HepG2 (cell line): ENCODE data around the gene MAP2K3. TPM values are rescaled to one million over a fixed set of nuclear protein-coding genes. Genes with fewer than 3 reads are reported as not detected.
A peak's percentile ranks its signal among the peaks of the same experiment; 100 is the strongest.

Experiments
- DRAP1 ChIP-seq: IDR thresholded peaks from 2 replicates; pipeline ENCODE4 v1.6.1; 2016; ENCODE audit warnings: missing genetic modification reagents, missing compliant biosample characterization
- FIP1L1 ChIP-seq: fragments of 200-400 bp; formaldehyde crosslinking; IDR thresholded peaks from 2 replicates; pipeline ENCODE4 v1.6.1; 2018; ENCODE audit warnings: low read depth, mild to moderate bottlenecking, low read length, moderate library complexity, borderline replicate concordance; ENCODE audit not compliant: insufficient read depth
- FOXA1 ChIP-seq, 2 experiments: fragments of 450-650 bp in 1 of 2; sonication (generic) in 1 of 2; formaldehyde crosslinking in 1 of 2; IDR thresholded peaks; 2 replicates each; pipeline versions ENCODE4 v1.4.0 to v1.6.1; 2016 to 2020; ENCODE audit warnings: missing genetic modification reagents in 1 of 2
- FOXA3 ChIP-seq: IDR thresholded peaks from 2 replicates; pipeline ENCODE4 v1.6.1; 2016; ENCODE audit warnings: missing genetic modification reagents, missing compliant biosample characterization
- GABPB1 ChIP-seq: IDR thresholded peaks from 2 replicates; pipeline ENCODE4 v1.6.1; 2016; ENCODE audit warnings: mild to moderate bottlenecking, missing genetic modification reagents, moderate library complexity, missing compliant biosample characterization
- MEF2D ChIP-seq: sonication (generic); formaldehyde crosslinking; IDR thresholded peaks from 2 replicates; pipeline ENCODE4 v1.5.1; 2020; ENCODE audit warnings: mild to moderate bottlenecking, missing genetic modification reagents
- NR2F2 ChIP-seq: IDR thresholded peaks from 2 replicates; pipeline ENCODE4 v1.6.1; 2012; ENCODE audit warnings: low read depth, inconsistent platforms, borderline replicate concordance
- SMARCE1 ChIP-seq: fragments of 450-650 bp; IDR thresholded peaks from 2 replicates; pipeline ENCODE4 v1.6.1; 2017; ENCODE audit warnings: borderline replicate concordance
- SP1 ChIP-seq, 2 experiments: fragments of 450-650 bp in 1 of 2; sonication (generic) in 1 of 2; formaldehyde crosslinking in 1 of 2; IDR thresholded peaks; 2 replicates each; pipeline versions ENCODE4 v1.4.0 to v1.6.1; 2016 to 2020; ENCODE audit warnings: missing genetic modification reagents in 1 of 2
- TSC22D2 ChIP-seq: sonication (generic); formaldehyde crosslinking; IDR thresholded peaks from 2 replicates; pipeline ENCODE4 v1.5.1; 2020; ENCODE audit warnings: missing genetic modification reagents, mild to moderate bottlenecking, borderline replicate concordance
- ZFX ChIP-seq: sonication (generic); formaldehyde crosslinking; IDR thresholded peaks from 2 replicates; pipeline ENCODE4 v1.4.0; 2020; ENCODE audit warnings: mild to moderate bottlenecking, low read depth, missing genetic modification reagents, moderate library complexity
- ZNF230 ChIP-seq: sonication (generic); formaldehyde crosslinking; IDR thresholded peaks from 2 replicates; pipeline ENCODE4 v1.4.0; 2020; ENCODE audit warnings: mild to moderate bottlenecking, missing genetic modification reagents
- ZNF274 ChIP-seq: sonication (generic); formaldehyde crosslinking; IDR thresholded peaks from 2 replicates; pipeline ENCODE4 v1.5.1; 2020; ENCODE audit warnings: mild to moderate bottlenecking, missing genetic modification reagents
- ZNF318 ChIP-seq: sonication (generic); formaldehyde crosslinking; IDR thresholded peaks from 2 replicates; pipeline ENCODE4 v1.4.0; 2020; ENCODE audit warnings: mild to moderate bottlenecking, missing genetic modification reagents
- ZSCAN25 ChIP-seq: sonication (generic); formaldehyde crosslinking; IDR thresholded peaks from 2 replicates; pipeline ENCODE4 v1.8.0; 2022; ENCODE audit warnings: mild to moderate bottlenecking, missing genetic modification reagents
- polyA plus RNA-seq, 8 experiments: library from polyadenylated mRNA; depleted of rRNA in 3 of 8; stranded (reverse) in 7 of 8; unstranded in 1 of 8; fragments of >200 nt; fragmentation: Illumina TruSeq in 4 of 8; extraction: Trizol in 4 of 8; gene quantifications; 2 replicates each; pipeline versions ENCODE4 v1.2.1 to v1.2.3, GENCODE V29; 2011 to 2016; ENCODE audit warnings: low read depth in 4 of 8, missing spikeins in 1 of 8, mixed read lengths in 1 of 8; ENCODE audit not compliant: insufficient read depth in 1 of 8
- total RNA-seq, 5 experiments: library from RNA; depleted of rRNA; stranded (reverse); fragments of >200 nt; fragmentation: Illumina TruSeq; extraction: Trizol; gene quantifications; 2 replicates each; pipeline ENCODE4 v1.2.3, GENCODE V29; 2016; ENCODE audit warnings: low read depth in 1 of 5
- TF ChIP-seq, protein P1 (sequence below): sonication (generic); formaldehyde crosslinking; IDR thresholded peaks from 2 replicates; pipeline ENCODE4 v1.5.0; 2020; ENCODE audit warnings: mild to moderate bottlenecking, missing genetic modification reagents, borderline replicate concordance

The MAP2K3 gene
- total and polyA plus RNA-seq, 2 of the 13 experiments (the other 11 are each of a cell fraction or from before 2014, with no cell fraction given): 20.5 to 27.4 TPM

GRCh38 chr17:21286066-21286770 is 1.7 kb downstream of the MAP2K3 start (continued):
- TF ChIP-seq ZNF318 (CRISPR knock-in tag) (0 out of 2 replicates have a peak, but pooled peaks have one; percentile 33), ZNF274 (CRISPR knock-in tag) (no peak), ZNF230 (CRISPR knock-in tag) (0 out of 2 replicates have a peak, but pooled peaks have one; percentile 11), ZFX (CRISPR knock-in tag) (peak; percentile 78), TSC22D2 (CRISPR knock-in tag) (no peak), NR2F2 (0 out of 2 replicates have a peak, but pooled peaks have one; percentile 52), FOXA3 (CRISPR knock-in tag) (peak; percentile 22; the same call in 1 of the 2 replicates), FOXA1 (IDR thresholded peaks at IDR 0.05) (no peak), FOXA1 (CRISPR knock-in tag; IDR thresholded peaks at IDR 0.05) (peak; percentile 47), GABPB1 (CRISPR knock-in tag) (peak; percentile 63), DRAP1 (peak; percentile 82), FIP1L1 (no peak), ZSCAN25 (CRISPR knock-in tag) (no peak), SMARCE1 (no peak), MEF2D (peak; percentile 69), SP1 (IDR thresholded peaks at IDR 0.05) (no peak), SP1 (CRISPR knock-in tag; IDR thresholded peaks at IDR 0.05) (peak; percentile 44; the same call in 1 of the 2 replicates)
- TF ChIP-seq, protein P1, sequence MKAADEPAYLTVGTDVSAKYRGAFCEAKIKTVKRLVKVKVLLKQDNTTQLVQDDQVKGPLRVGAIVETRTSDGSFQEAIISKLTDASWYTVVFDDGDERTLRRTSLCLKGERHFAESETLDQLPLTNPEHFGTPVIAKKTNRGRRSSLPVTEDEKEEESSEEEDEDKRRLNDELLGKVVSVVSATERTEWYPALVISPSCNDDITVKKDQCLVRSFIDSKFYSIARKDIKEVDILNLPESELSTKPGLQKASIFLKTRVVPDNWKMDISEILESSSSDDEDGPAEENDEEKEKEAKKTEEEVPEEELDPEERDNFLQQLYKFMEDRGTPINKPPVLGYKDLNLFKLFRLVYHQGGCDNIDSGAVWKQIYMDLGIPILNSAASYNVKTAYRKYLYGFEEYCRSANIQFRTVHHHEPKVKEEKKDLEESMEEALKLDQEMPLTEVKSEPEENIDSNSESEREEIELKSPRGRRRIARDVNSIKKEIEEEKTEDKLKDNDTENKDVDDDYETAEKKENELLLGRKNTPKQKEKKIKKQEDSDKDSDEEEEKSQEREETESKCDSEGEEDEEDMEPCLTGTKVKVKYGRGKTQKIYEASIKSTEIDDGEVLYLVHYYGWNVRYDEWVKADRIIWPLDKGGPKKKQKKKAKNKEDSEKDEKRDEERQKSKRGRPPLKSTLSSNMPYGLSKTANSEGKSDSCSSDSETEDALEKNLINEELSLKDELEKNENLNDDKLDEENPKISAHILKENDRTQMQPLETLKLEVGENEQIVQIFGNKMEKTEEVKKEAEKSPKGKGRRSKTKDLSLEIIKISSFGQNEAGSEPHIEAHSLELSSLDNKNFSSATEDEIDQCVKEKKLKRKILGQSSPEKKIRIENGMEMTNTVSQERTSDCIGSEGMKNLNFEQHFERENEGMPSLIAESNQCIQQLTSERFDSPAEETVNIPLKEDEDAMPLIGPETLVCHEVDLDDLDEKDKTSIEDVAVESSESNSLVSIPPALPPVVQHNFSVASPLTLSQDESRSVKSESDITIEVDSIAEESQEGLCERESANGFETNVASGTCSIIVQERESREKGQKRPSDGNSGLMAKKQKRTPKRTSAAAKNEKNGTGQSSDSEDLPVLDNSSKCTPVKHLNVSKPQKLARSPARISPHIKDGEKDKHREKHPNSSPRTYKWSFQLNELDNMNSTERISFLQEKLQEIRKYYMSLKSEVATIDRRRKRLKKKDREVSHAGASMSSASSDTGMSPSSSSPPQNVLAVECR (CRISPR knock-in tag): peak; percentile 96
